K562 (cell line): ENCODE measurements around the gene SYF2. TPM values are rescaled to one million over a fixed set of nuclear protein-coding genes. Genes with fewer than 3 reads are reported as not detected.

Experiments
- CREB5 ChIP-seq: fragments of 250-450 bp; sonication (Bioruptor Pico); IDR thresholded peaks from 2 replicates; pipeline ENCODE4 v1.5.0; 2020; ENCODE audit warnings: mild to moderate bottlenecking
- NKRF ChIP-seq: fragments of 450-650 bp; IDR thresholded peaks from 2 replicates; pipeline ENCODE4 v1.6.1; 2016; ENCODE audit warnings: borderline replicate concordance
- POU5F1 ChIP-seq: fragments of 150-350 bp; IDR thresholded peaks from 2 replicates; pipeline ENCODE4 v1.6.1; 2014; ENCODE audit warnings: borderline replicate concordance, low read length, low read depth, mild to moderate bottlenecking; ENCODE audit not compliant: partially characterized antibody
- PRPF4 ChIP-seq: fragments of 200-400 bp; formaldehyde crosslinking; IDR thresholded peaks from one replicate; pipeline ENCODE4 v1.6.1; 2017; ENCODE audit warnings: low read length, low read depth, mild to moderate bottlenecking; ENCODE audit not compliant: insufficient read depth, poor library complexity, severe bottlenecking
- SAFB2 ChIP-seq: fragments of 200-400 bp; formaldehyde crosslinking; IDR thresholded peaks from 2 replicates; pipeline ENCODE4 v1.6.1; 2018; ENCODE audit warnings: borderline replicate concordance, low read length, low read depth, moderate library complexity; ENCODE audit not compliant: severe bottlenecking
- SRSF7 ChIP-seq: fragments of 200-400 bp; formaldehyde crosslinking; optimal IDR thresholded peaks from 2 replicates; pipeline ENCODE3; 2017; ENCODE audit warnings: mild to moderate bottlenecking, low read depth, low read length
- STAT6 ChIP-seq: sonication (generic); formaldehyde crosslinking; IDR thresholded peaks from 2 replicates; pipeline ENCODE4 v1.8.1; 2023; ENCODE audit warnings: mild to moderate bottlenecking, missing genetic modification reagents
- SUPT5H ChIP-seq: fragments of 450-650 bp; IDR thresholded peaks from 2 replicates; pipeline ENCODE4 v1.6.1; 2016
- TCF15 ChIP-seq: fragments of 250-450 bp; sonication (Bioruptor Pico); IDR thresholded peaks from 2 replicates; pipeline ENCODE4 v1.8.0; 2022; ENCODE audit warnings: moderate library complexity, mild to moderate bottlenecking, inconsistent platforms
- ZBTB33 ChIP-seq: sonication (generic); formaldehyde crosslinking; IDR thresholded peaks from 2 replicates; pipeline ENCODE4 v1.8.1; 2023; ENCODE audit warnings: mild to moderate bottlenecking, missing genetic modification reagents
- ZNF778 ChIP-seq: fragments of 450-650 bp; formaldehyde crosslinking; IDR thresholded peaks from 2 replicates; pipeline ENCODE4 v1.4.0; 2020; ENCODE audit warnings: mild to moderate bottlenecking, moderate library complexity
- polyA plus RNA-seq, 8 experiments: library from polyadenylated mRNA; depleted of rRNA in 4 of 8; stranded (reverse) in 5 of 8; unstranded in 3 of 8; fragments of >200 nt; fragmentation: Nextera tagmentation in 2 of 8; fragmentation: Illumina TruSeq in 1 of 8; extraction: Ambion mirVana in 2 of 8; extraction: Trizol in 1 of 8; gene quantifications; 2 replicates each; pipeline versions ENCODE4 v1.2.1 to v1.2.3, GENCODE V29; 2011 to 2014; ENCODE audit warnings: inconsistent platforms in 1 of 8, missing spikeins in 1 of 8
- total RNA-seq, 7 experiments: library from RNA; depleted of rRNA in 6 of 7; stranded (reverse); fragments of >200 nt in 6 of 7; fragmentation: Illumina TruSeq in 2 of 7; extraction: Trizol in 2 of 7; gene quantifications; 2 replicates each; pipeline versions ENCODE4 v1.2.1 to v1.2.3, GENCODE V29; 2011 to 2021; ENCODE audit warnings: low replicate concordance in 1 of 7
- TF ChIP-seq, protein P1 (sequence below): fragments of 450-650 bp; formaldehyde crosslinking; IDR thresholded peaks from 2 replicates; pipeline ENCODE4 v1.4.0; 2022; ENCODE audit warnings: missing genetic modification characterization

Gene SYF2
- total and polyA plus RNA-seq, 9 of the 15 experiments (the other 6 are each of a cell fraction or from before 2014, with no cell fraction given), result 20.9 to 69.0 (median 43.2) TPM

DNA sequence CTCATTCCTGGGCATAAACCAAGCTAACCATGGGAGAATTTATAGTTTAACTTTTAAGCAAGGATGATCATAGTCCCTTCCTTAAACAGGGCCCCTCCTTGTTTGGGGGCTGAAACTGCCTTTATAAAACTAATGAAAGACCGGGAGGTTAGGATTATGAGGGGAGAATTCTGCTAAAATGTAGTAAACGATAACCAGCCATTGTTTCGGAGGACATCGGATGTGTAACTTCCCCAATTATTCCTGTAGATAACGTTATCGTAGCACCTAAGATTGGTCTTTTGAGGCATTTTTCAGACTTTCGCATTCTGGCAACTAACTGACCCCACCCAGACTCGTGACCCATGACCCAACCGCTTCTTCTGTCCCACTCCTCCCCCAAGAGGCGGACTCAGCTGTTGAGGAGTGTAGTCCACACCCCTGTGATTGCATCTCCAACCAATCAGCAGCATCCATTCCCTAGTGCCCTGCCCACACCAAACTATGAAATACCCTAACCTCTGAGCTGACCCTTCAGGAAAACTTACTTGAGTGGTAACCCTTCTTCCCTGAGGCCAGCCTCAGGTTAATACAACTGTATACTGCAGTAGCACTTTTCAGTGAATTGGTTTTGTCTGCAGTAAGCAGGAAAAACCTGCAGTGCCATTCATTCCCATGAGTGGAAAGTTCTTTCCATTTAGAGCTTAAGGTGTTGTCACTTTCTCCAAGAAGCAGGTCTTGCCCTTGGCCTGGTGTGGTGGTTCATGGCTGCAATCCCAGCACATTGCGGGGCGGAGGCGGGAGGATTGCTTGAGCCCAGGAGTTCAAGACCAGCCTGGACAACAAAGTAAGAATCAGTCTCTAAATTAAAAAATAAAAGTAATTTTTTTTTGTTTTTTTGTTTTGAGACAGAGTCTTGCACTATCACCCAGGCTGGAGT, 823 bp upstream of the SYF2 start (continued):
- peak; percentile 87 for TF ChIP-seq CREB5
- TF ChIP-seq ZBTB33 (CRISPR knock-in tag), result no peak
- TF ChIP-seq ZNF778, result no peak
- no peak for TF ChIP-seq STAT6 (CRISPR knock-in tag)
- peak; percentile 22; the same call in 1 of the 2 replicates for TF ChIP-seq NKRF
- TF ChIP-seq, protein P1, sequence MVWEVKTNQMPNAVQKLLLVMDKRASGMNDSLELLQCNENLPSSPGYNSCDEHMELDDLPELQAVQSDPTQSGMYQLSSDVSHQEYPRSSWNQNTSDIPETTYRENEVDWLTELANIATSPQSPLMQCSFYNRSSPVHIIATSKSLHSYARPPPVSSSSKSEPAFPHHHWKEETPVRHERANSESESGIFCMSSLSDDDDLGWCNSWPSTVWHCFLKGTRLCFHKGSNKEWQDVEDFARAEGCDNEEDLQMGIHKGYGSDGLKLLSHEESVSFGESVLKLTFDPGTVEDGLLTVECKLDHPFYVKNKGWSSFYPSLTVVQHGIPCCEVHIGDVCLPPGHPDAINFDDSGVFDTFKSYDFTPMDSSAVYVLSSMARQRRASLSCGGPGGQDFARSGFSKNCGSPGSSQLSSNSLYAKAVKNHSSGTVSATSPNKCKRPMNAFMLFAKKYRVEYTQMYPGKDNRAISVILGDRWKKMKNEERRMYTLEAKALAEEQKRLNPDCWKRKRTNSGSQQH (CRISPR knock-in tag), result no peak
- TF ChIP-seq TCF15 (CRISPR knock-in tag), result no peak
- TF ChIP-seq SAFB2, result no peak
- TF ChIP-seq POU5F1, result no peak
- no peak for TF ChIP-seq SRSF7
- TF ChIP-seq SUPT5H, result peak; percentile 67
- no peak for TF ChIP-seq PRPF4
